MG63 (cell line): ENCODE measurements around the gene SLC39A11. TPM values are rescaled to one million over a fixed set of nuclear protein-coding genes. Genes with fewer than 3 reads are reported as not detected.
"Not testable (repeated sequence)": the region's sequence is repeated elsewhere in the genome, so short reads cannot be mapped to it uniquely, and the experiment has no call there.

ENCODE experiments used
- DNase-seq: peaks from one replicate; pipeline ENCODE4 v3.0.0-alpha.2; 2020
- H3K27me3 ChIP-seq: fragments of 250-450 bp; sonication (Bioruptor Pico); 2 replicates; pipeline ENCODE4 v1.5.1; 2020; ENCODE audit warnings: mild to moderate bottlenecking, moderate library complexity
- H3K36me3 ChIP-seq: fragments of 250-450 bp; sonication (Bioruptor Pico); 2 replicates; pipeline ENCODE4 v1.5.1; 2020; ENCODE audit warnings: mild to moderate bottlenecking, moderate library complexity
- H3K4me3 ChIP-seq: fragments of 250-450 bp; sonication (Bioruptor Pico); 2 replicates; pipeline ENCODE4 v1.5.1; 2020; ENCODE audit warnings: mild to moderate bottlenecking, moderate library complexity
- H3K9me3 ChIP-seq: fragments of 250-450 bp; sonication (Bioruptor Pico); 2 replicates; pipeline ENCODE4 v1.5.1; 2020; ENCODE audit warnings: mild to moderate bottlenecking, moderate library complexity
- total RNA-seq: library from RNA; depleted of rRNA; stranded (reverse); fragments of >200 nt; shearing (Covaris generic); gene quantifications from 2 replicates; pipeline ENCODE4 v1.2.3, GENCODE V29; 2014; ENCODE audit warnings: low replicate concordance

The SLC39A11 gene
- total RNA-seq, 1 experiment from 2014 or later: 13.7 TPM

DNA sequence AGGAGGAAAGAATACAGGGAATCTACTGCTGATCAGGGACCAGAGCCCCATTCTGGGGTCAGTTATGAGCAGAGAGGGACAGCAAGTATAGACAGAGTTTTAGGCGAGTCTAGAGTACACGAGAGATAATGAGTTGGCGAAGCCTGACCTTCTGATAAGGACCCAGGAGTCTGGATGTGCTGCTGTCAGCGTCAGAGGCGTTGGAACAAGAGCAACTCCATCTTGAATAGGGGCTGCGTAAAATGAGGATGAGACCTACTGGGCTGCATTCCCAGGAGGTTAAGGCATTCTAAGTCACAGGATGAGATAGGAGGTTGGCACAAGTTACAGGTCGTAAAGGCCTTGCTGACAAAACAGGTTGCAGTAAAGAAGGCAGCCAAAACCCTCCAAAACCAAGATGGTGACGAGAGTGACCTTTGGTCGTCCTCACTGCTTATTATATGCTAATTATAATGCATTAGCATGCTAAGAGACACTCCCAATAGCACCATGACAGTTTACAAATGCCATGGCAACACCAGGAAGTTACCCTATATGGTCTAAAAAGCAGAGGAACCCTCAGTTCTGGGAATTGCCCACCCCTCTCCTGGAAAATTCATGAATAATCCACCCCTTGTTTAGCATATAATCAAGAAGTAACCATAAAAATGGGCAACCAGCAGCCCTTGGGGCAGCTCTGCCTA, 330.5 kb downstream of the SLC39A11 start:
- H3K36me3 ChIP-seq, DNase-seq, H3K4me3 ChIP-seq, H3K27me3 ChIP-seq, H3K9me3 ChIP-seq: not testable (repeated sequence)

DNA sequence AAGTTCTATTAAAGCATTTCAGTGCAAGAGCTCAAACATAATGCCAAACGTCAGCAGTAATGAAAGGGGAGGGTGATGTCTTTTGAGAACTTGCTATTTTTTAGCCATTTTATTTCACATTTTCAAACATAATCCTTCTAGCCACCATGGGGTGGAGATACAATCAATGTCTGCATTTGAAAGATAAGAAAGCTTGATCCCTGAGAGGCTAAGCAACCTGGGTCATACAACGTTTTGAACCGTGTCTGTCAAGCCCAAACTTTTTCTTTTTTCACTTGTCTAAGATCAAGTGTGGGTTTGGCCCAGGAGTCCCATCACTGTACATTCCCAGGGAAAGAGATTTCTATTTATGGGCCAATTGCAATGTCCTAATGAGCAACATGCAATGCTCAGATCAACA, 331.1 kb downstream of the SLC39A11 start:
- no peak overlapping the region for H3K4me3 ChIP-seq
- no peaks in the 10 kb centered on the region for H3K9me3 ChIP-seq
- H3K27me3 ChIP-seq: no peaks in the 10 kb centered on the region
- DNase-seq: no peak
- no peaks in the 10 kb centered on the region for H3K36me3 ChIP-seq

DNA sequence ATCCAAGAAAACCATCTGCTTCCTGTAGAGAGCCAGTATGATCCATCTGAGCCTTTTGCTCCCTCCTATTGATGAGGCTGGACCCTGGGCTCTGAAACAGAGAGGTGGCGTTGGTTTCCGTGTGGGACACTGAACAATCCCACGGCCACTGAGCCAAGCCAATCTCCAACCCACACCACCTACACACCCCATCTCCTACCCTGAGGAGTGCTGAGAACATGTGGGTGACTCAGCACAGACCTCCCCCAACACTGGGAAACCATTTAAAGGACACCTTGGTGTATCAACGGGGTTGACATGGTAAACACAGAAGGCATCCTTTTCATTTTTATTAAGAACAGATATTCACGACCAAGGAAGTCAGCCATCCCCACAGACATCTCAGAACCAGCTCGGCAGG, 332.1 kb downstream of the SLC39A11 start:
- peaks cover 2% of the 10 kb centered on the region; the same call in 1 of the 2 replicates for H3K9me3 ChIP-seq
- no peaks in the 10 kb centered on the region; the same call in 1 of the 2 replicates for H3K36me3 ChIP-seq
- no peak overlapping the region for H3K4me3 ChIP-seq

GRCh38 chr17:72759301-72759700, 333.2 kb downstream of the SLC39A11 start:
- Histone ChIP-seq H3K36me3 (no peaks in the 10 kb centered on the region; the same call in 1 of the 2 replicates), H3K27me3 (no peaks in the 10 kb centered on the region), H3K9me3 (peaks cover 2% of the 10 kb centered on the region; the same call in 1 of the 2 replicates), H3K4me3 (no peak overlapping the region)
- no peak for DNase-seq

More for the DNA sequence above, 332.1 kb downstream of the SLC39A11 start:
- no peaks in the 10 kb centered on the region for H3K27me3 ChIP-seq
- DNase-seq: no peak

DNA sequence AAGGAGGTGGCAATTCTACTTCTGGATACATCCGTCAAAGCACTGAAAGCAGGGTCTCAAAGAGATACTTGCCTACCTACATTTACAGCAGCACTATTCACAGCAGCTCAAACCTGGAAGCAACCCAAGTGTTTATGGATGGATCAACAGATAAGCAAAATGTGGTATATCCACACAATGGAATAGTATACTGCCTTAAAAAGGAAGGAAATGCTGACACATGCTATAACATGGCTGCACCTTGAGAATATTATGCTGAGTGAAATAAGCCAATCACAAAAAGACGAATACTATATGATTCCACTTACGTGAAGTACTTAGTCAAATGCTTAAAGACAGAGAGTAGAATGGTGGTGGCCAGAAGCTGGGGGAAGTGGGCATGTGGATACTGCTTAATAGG, 336.2 kb downstream of the SLC39A11 start:
- no peak for DNase-seq
- Histone ChIP-seq H3K27me3 (no peaks in the 10 kb centered on the region), H3K36me3 (no peaks in the 10 kb centered on the region; the same call in 1 of the 2 replicates), H3K9me3 (peaks cover 2% of the 10 kb centered on the region; the same call in 1 of the 2 replicates), H3K4me3 (no peak overlapping the region)

- Histone ChIP-seq H3K9me3 (peaks cover 2% of the 10 kb centered on the region; the same call in 1 of the 2 replicates), H3K4me3 (no peak overlapping the region), H3K27me3 (no peaks in the 10 kb centered on the region), H3K36me3 (no peaks in the 10 kb centered on the region; the same call in 1 of the 2 replicates)
- no peak for DNase-seq
Measured at GRCh38 chr17:72754513-72754912, 338.0 kb downstream of the SLC39A11 start.

GRCh38 chr17:72751746-72752145, 340.7 kb downstream of the SLC39A11 start:
- no peaks in the 10 kb centered on the region; the same call in 1 of the 2 replicates for H3K36me3 ChIP-seq
- no peak for DNase-seq
- H3K4me3 ChIP-seq: no peak overlapping the region
- peaks cover 2% of the 10 kb centered on the region; the same call in 1 of the 2 replicates for H3K9me3 ChIP-seq
- no peaks in the 10 kb centered on the region for H3K27me3 ChIP-seq

DNA sequence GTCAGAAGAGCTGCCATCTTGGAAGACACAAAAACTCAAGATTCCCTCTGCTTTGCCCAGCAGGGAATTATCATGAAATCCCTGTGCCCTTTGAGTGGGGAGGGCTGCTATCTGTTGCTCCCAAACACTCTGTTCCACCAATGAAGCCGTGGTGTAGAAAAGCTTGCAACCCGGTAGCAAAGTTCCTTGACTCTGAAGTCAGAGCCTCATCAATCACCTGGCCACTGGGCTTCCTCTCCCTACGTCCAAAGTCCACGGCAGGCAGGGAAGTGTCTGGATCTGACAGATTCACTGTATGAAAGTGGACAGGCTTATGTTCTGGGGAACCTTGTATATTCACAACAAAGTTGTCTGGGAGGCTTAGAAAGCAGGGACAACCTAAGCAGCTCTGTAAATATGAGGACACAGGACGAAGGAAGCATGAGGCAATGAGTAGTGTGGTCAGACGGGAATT, 343.3 kb downstream of the SLC39A11 start:
- H3K36me3 ChIP-seq: no peaks in the 10 kb centered on the region
- no peaks in the 10 kb centered on the region for H3K9me3 ChIP-seq
- DNase-seq: no peak
- H3K27me3 ChIP-seq: no peaks in the 10 kb centered on the region
- H3K4me3 ChIP-seq: no peak overlapping the region

- Histone ChIP-seq H3K9me3 (no peaks in the 10 kb centered on the region), H3K36me3 (no peaks in the 10 kb centered on the region), H3K27me3 (no peaks in the 10 kb centered on the region), H3K4me3 (no peak overlapping the region)
- DNase-seq: no peak
Measured at GRCh38 chr17:72747501-72747900, 345.0 kb downstream of the SLC39A11 start.

- Histone ChIP-seq H3K9me3 (no peaks in the 10 kb centered on the region), H3K27me3 (no peaks in the 10 kb centered on the region), H3K36me3 (no peaks in the 10 kb centered on the region), H3K4me3 (no peak overlapping the region)
- DNase-seq: no peak
Measured at GRCh38 chr17:72745241-72745640, 347.2 kb downstream of the SLC39A11 start.

DNA sequence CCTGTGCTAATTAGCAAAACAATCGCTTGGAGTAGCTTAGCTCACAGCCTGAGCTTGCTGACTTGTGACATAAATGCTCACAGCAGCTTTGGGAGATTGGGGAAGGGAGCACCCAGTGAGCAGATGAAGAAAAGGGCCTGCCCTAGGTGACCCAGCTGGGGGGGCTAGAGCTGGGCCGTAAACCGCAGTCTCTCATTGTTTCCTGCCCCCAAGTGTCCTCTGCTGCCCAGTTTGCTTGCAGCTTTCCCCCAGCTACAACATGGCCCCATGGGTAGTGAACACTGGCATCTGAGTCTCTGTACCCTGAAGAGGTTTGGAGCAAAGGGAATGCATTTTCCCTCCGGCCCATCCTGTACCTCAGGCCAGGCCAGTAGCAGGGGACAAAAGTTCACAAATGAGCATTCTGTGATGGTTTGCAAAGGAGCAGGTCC, 349.4 kb downstream of the SLC39A11 start:
- no peaks in the 10 kb centered on the region for H3K27me3 ChIP-seq
- no peak for DNase-seq
- H3K9me3 ChIP-seq: no peaks in the 10 kb centered on the region
- no peaks in the 10 kb centered on the region for H3K36me3 ChIP-seq
- H3K4me3 ChIP-seq: no peak overlapping the region

DNA sequence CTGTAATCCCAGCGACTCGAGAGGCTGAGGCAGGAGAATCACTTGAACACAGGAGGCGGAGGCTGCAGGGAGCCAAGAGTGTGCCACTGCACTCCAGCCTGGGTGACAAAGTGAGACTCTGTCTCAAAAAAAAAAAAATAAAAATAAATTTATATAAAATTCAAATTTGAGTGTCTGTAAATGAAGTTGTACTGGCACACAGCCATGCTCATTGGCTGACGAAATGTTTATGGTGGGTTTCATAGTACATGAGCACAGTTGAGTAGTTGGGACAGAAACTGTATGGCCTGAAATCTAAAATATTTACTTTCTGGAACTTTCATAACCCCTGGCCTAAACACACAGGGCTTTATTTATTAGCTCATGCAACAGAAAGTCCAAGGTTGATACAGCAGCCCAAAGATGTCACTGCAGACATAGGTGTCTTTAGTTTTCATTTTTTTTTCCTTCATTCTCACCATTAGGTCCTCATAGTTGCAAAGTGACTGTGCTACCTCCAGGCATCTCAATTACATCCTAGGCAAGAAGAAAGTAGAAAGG, 355.3 kb downstream of the SLC39A11 start:
- no peaks in the 10 kb centered on the region for H3K36me3 ChIP-seq
- no peaks in the 10 kb centered on the region for H3K27me3 ChIP-seq
- DNase-seq: no peak
- no peak overlapping the region for H3K4me3 ChIP-seq
- H3K9me3 ChIP-seq: no peaks in the 10 kb centered on the region

- H3K9me3 ChIP-seq: no peaks in the 10 kb centered on the region
- H3K27me3 ChIP-seq: no peaks in the 10 kb centered on the region
- no peak overlapping the region for H3K4me3 ChIP-seq
- no peaks in the 10 kb centered on the region for H3K36me3 ChIP-seq
- no peak for DNase-seq
Measured at GRCh38 chr17:72735592-72735991, 356.9 kb downstream of the SLC39A11 start.

DNA sequence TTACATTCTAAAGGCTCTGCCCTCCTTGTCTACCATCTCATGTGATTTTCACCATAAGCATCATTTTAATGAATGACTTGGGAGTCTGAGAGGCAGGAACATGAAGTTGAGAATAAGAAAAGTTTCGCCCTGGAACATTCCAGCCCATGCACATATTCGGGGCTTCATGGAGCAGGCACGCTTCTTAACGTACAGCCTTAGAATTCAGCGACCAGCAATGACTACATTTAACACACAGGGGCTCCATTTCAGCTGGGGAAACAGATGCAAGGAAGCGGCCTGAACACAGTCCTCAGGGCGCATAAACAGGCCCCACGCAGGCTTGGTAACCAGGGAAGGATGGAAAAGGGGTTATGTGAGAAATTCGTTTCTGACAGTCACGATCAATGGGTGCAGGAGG, 357.4 kb downstream of the SLC39A11 start:
- no peak overlapping the region for H3K4me3 ChIP-seq
- H3K27me3 ChIP-seq: no peaks in the 10 kb centered on the region
- H3K36me3 ChIP-seq: no peaks in the 10 kb centered on the region
- H3K9me3 ChIP-seq: no peaks in the 10 kb centered on the region
- no peak for DNase-seq

GRCh38 chr17:72734613-72735012, 357.9 kb downstream of the SLC39A11 start:
- no peaks in the 10 kb centered on the region for H3K27me3 ChIP-seq
- DNase-seq: no peak
- no peak overlapping the region for H3K4me3 ChIP-seq
- no peaks in the 10 kb centered on the region for H3K9me3 ChIP-seq
- no peaks in the 10 kb centered on the region for H3K36me3 ChIP-seq

DNA sequence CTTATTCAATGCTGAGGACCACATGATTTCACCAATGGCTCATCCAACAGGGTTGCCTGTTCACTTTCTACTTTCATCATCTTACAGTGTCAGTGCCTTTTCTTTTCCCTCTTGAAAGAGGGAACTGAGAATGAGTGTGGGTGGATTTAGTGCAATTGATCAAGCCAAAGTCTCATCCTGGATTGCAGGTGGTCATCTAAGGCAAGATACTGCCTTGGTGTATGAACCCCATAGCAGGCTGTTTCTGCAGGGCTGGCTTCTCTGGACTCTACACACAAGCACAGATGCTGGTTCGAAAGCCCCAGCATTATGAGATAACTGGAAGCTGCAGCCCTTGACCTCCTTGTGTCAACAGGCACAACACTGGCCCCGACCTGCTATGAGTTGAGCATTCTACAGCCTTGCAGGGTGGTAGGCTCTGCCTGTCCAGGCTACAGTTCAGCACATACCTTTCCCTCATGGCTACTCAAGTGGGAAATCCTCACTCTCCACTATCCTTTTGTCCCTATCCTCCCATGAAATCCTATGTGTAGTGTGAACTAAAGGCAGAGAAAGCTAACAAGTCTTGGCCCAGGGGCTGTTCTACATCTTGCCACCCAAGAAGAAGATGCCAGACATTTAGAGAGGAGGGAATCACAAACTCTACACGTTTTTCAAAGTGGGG, 358.7 kb downstream of the SLC39A11 start:
- H3K9me3 ChIP-seq: no peaks in the 10 kb centered on the region
- no peak for DNase-seq
- no peaks in the 10 kb centered on the region for H3K27me3 ChIP-seq
- no peaks in the 10 kb centered on the region for H3K36me3 ChIP-seq
- no peak overlapping the region for H3K4me3 ChIP-seq

DNA sequence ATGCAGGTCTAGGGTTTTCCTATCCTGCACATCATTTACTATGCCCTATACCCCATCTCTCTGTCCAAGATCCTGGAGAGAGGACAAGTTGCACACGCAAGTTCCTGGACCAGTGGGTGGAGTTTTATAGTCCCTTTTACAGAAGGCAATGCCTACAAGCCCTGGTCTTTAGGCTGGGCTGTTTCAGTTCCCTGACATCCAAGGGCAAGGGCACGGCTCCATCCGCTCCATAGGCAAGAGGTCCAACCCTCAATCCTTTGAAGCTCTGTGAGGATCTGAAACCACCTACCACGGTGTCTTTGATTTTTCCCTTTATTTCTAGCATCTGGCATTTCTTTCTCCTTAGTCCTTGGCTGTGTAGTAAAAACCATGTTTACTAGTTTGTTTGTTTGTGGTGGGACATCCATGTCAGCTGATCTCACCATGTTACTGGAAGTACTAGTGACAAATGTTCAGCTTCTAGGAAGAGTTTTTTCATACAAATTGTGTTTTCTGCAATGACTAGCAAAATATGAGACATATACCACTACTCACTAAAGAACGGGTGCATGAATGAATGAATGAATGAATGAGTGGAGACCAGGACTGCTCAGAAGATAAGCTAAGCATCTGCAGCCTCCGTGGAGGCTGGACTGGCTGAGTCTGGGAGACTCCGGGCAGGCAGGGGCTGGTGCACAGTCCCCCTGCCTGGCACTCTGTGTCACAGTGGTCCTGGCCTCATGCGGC, 359.4 kb downstream of the SLC39A11 start:
- Histone ChIP-seq H3K9me3 (no peaks in the 10 kb centered on the region), H3K36me3 (no peaks in the 10 kb centered on the region), H3K4me3 (no peak overlapping the region), H3K27me3 (no peaks in the 10 kb centered on the region)
- no peak for DNase-seq
